ENCODE measurements around the gene BCR. TPM values are rescaled to one million over a fixed set of nuclear protein-coding genes. Genes with fewer than 3 reads are reported as not detected.

BCR gene
- total and polyA plus RNA-seq, 10 donors = 15.2 to 64.8 (median 50.7) TPM

DNA sequence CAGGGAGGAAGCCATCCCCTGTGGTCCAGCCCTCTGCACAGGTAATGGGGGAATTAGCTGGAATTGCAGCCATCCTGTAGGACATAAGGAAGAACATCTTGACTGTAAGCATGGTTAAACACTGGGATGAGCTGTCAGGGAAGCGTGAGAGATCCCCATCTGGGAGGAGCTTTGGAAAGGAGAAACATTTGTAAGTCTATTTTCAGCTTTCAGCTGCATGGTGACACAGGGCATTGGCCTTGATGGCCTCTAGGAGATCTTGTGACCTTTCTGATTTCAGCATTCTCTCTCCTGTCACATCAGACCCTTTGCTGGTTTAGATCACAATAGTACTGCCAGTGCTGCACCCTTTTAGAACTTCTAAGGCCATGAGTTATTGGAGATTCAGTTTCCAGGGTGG, 47.1 kb downstream of the BCR start:
- 79 to 92% (median 83%) methylated on average over 1 of the region's 1 CpG for WGBS, 5 donors

DNA sequence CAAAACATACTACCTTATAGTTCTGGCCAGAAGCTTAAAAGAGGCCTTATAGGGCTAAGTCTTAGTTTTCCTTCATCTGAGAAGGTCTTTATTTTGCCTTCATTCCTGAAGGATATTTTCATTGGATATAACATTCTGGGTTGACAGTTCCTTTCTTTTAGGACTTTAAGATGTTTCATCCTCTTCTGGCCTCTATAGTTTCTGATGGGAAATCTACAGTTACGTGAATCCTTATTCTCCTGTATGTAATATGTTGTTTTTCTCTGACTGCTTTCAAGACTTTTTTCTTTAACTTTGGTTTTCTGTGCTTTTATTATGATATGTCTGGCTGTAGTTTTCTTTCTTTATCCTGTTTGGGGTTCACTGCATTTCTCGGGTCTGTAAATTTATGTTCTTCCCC, 48.2 kb downstream of the BCR start:
- peaks cover 11 to 71% (median 47%) of the 10 kb centered on the region in 6 donors for H3K4me1 ChIP-seq
- 94 to 100% (median 97%) methylated on average over 2 of the region's 2 CpGs for WGBS, 5 donors
- no peaks in the 10 kb centered on the region for H3K27me3 ChIP-seq (replicated peaks in 1 of 7)
- peaks cover 0 to 29% (median 25%) of the 10 kb centered on the region in 8 donors for H3K9me3 ChIP-seq
- no peak for DNase-seq
- no peak overlapping the region for H3K4me3 ChIP-seq
- intact Hi-C loops (cut with DNase I; ENCODE audit: low total_unique reads) = loop anchor here (10.0 kb wide), 1 partner anchor 46 kb away; no protein-coding TSS in a partner anchor
- H3K27ac ChIP-seq = no peak overlapping the region
- H3K36me3 ChIP-seq = peaks cover 0 to 9% (median 0%) of the 10 kb centered on the region in 6 donors
- TF ChIP-seq POLR2AphosphoS5 (IDR thresholded peaks at IDR 0.05) = no peak
- TF ChIP-seq POLR2A (IDR thresholded peaks at IDR 0.05) = no peak
- TF ChIP-seq, protein P1, sequence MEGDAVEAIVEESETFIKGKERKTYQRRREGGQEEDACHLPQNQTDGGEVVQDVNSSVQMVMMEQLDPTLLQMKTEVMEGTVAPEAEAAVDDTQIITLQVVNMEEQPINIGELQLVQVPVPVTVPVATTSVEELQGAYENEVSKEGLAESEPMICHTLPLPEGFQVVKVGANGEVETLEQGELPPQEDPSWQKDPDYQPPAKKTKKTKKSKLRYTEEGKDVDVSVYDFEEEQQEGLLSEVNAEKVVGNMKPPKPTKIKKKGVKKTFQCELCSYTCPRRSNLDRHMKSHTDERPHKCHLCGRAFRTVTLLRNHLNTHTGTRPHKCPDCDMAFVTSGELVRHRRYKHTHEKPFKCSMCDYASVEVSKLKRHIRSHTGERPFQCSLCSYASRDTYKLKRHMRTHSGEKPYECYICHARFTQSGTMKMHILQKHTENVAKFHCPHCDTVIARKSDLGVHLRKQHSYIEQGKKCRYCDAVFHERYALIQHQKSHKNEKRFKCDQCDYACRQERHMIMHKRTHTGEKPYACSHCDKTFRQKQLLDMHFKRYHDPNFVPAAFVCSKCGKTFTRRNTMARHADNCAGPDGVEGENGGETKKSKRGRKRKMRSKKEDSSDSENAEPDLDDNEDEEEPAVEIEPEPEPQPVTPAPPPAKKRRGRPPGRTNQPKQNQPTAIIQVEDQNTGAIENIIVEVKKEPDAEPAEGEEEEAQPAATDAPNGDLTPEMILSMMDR (IDR thresholded peaks at IDR 0.05 in 8 of 11, conservative IDR thresholded peaks at IDR 0.05 in 3 of 11) = no peak

More for the DNA sequence above, 47.1 kb downstream of the BCR start:
- H3K4me1 ChIP-seq = peaks cover 18 to 71% (median 49%) of the 10 kb centered on the region in 6 donors
- peak; percentile 16 for DNase-seq
- H3K36me3 ChIP-seq = peaks cover 0 to 9% (median 0%) of the 10 kb centered on the region in 6 donors
- TF ChIP-seq POLR2AphosphoS5 (IDR thresholded peaks at IDR 0.05) (no peak), POLR2A (IDR thresholded peaks at IDR 0.05) (no peak)
- TF ChIP-seq, protein P1 (IDR thresholded peaks at IDR 0.05 in 8 of 11, conservative IDR thresholded peaks at IDR 0.05 in 3 of 11) = no peak
- no peak overlapping the region for H3K4me3 ChIP-seq
- H3K27me3 ChIP-seq (replicated peaks in 1 of 7) = no peaks in the 10 kb centered on the region
- intact Hi-C loops (cut with DNase I; ENCODE audit: low total_unique reads) = loop anchor here (10.0 kb wide), 1 partner anchor 47 kb away; no protein-coding TSS in a partner anchor
- H3K27ac ChIP-seq = peak overlapping the region in 6 of 8 donors; percentile 51 to 82 (median 74)
- H3K9me3 ChIP-seq = peaks cover 0 to 29% (median 25%) of the 10 kb centered on the region in 8 donors

DNA sequence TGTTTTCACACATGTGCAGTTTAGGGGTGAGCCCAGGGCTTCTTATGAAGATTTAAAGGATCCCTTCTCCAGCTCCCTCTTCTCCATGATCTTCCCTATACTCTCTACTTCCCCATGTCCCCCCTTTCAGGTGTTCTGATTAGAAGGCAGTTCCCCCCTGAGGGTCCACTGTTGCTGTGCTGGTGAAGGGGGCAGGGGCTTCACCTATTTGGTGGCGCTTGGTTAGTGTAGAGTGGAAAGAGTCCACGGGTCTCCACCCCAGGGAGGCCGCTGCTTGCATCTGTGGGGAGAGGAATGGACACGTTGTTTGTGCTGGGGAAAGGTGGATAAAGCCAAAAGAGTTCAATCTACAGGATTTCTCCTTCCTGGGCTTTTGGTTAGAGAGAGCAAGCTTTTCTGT, 49.3 kb downstream of the BCR start:
- TF ChIP-seq POLR2A (IDR thresholded peaks at IDR 0.05) (no peak), POLR2AphosphoS5 (IDR thresholded peaks at IDR 0.05) (no peak)
- TF ChIP-seq, protein P1 (IDR thresholded peaks at IDR 0.05 in 8 of 11, conservative IDR thresholded peaks at IDR 0.05 in 3 of 11) = no peak
- peaks cover 8 to 71% (median 40%) of the 10 kb centered on the region in 6 donors for H3K4me1 ChIP-seq
- peaks cover 0 to 29% (median 25%) of the 10 kb centered on the region in 8 donors for H3K9me3 ChIP-seq
- no peaks in the 10 kb centered on the region for H3K27me3 ChIP-seq (replicated peaks in 1 of 7)
- intact Hi-C loops (cut with DNase I; ENCODE audit: low total_unique reads) = loop anchor here (10.0 kb wide), 1 partner anchor 45 kb away; no protein-coding TSS in a partner anchor
- H3K36me3 ChIP-seq = peaks cover 0 to 9% (median 0%) of the 10 kb centered on the region in 6 donors
- no peak overlapping the region for H3K27ac ChIP-seq
- no peak overlapping the region for H3K4me3 ChIP-seq
- WGBS, 5 donors = 91 to 98% (median 94%) methylated on average over 4 of the region's 4 CpGs
- peak; percentile 21 for DNase-seq

DNA sequence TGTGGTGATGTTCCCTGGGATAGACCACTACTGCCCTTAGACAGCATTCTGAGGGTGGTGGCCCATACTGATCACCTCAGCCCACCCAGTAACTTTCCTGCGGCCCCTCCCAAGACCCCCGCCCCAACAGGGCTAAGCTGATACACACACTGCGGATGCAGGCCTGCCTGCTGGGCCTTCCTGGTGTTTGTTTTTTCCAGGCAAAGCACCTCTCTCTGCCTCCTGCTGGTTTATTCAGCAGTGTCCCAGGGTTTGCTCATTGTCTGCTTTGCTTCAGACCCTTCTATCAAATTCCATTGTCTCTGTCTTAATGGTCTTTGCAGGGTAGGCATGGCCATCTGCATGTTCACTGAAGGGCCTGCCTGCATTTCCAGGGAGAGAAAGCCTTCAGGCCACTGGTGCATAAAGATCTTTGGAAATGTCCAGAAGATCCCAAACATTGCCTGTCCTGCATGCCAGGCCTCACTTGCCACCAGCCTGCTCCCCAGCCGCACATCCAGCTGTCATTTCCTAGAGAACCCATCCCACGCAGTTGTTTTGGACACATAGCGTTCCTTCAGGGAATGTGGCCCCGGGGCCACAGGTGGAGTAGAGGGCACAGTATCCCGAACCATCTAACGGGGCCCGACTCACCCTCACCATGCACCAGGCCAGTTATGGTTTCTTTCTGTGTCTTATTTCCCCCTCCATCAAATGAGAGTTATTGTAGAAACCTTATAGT, 50.2 kb downstream of the BCR start:
- 95 to 96% (median 96%) methylated on average over 10 of the region's 10 CpGs for WGBS, 5 donors
- Histone ChIP-seq H3K4me1 (peaks cover 8 to 70% (median 31%) of the 10 kb centered on the region in 6 donors), H3K9me3 (peaks cover 0 to 29% (median 25%) of the 10 kb centered on the region in 8 donors), H3K36me3 (peaks cover 0 to 9% (median 0%) of the 10 kb centered on the region in 6 donors), H3K27me3 (replicated peaks in 1 of 7) (no peaks in the 10 kb centered on the region), H3K4me3 (no peak overlapping the region), H3K27ac (no peak overlapping the region)
- peak; percentile 35 for DNase-seq
- no peak for TF ChIP-seq POLR2AphosphoS5 (IDR thresholded peaks at IDR 0.05)
- TF ChIP-seq, protein P1 (IDR thresholded peaks at IDR 0.05 in 8 of 11, conservative IDR thresholded peaks at IDR 0.05 in 3 of 11) = no peak
- TF ChIP-seq POLR2A (IDR thresholded peaks at IDR 0.05) = no peak
- intact Hi-C loops (cut with DNase I; ENCODE audit: low total_unique reads) = no loop called here
